Cardiac muscle cell (in vitro differentiated cells and primary cell): Measurements from ENCODE around the gene CTCFL. TPM values are rescaled to one million over a fixed set of nuclear protein-coding genes. Genes with fewer than 3 reads are reported as not detected.
"Not testable (repeated sequence)": the region's sequence is repeated elsewhere in the genome, so short reads cannot be mapped to it uniquely, and the experiment has no call there.

ENCODE experiments used
- DNase-seq, 2 donors: peaks; one replicate each; pipeline versions ENCODE4 v3.0.0 to v3.0.0-alpha.2; 2010 to 2017; ENCODE audit warnings: low read depth in 1 of 2, low spot score in 1 of 2
- H3K27ac ChIP-seq: fragments of 200-600 bp; sonication (generic); 2 replicates; pipeline ENCODE4 v1.5.1; 2016
- H3K27me3 ChIP-seq: fragments of 200-600 bp; sonication (generic); 2 replicates; pipeline ENCODE4 v1.6.0; 2016; ENCODE audit warnings: control low read depth
- H3K36me3 ChIP-seq: fragments of 200-600 bp; sonication (generic); 2 replicates; pipeline ENCODE4 v1.5.1; 2016; ENCODE audit warnings: control low read depth
- H3K4me1 ChIP-seq: fragments of 200-600 bp; sonication (generic); 2 replicates; pipeline ENCODE4 v1.8.1; 2017; ENCODE audit warnings: low read depth, mild to moderate bottlenecking, mixed run types
- H3K4me3 ChIP-seq: fragments of 200-600 bp; sonication (generic); 2 replicates; pipeline ENCODE4 v1.5.1; 2016; ENCODE audit warnings: mild to moderate bottlenecking
- H3K9me3 ChIP-seq: fragments of 200-600 bp; sonication (generic); 2 replicates; pipeline ENCODE4 v1.5.1; 2017; ENCODE audit warnings: low read depth, mild to moderate bottlenecking, control low read depth
- CTCF ChIP-seq: IDR thresholded peaks from 2 replicates; pipeline ENCODE4 v1.5.1; 2012; ENCODE audit warnings: low read depth, mild to moderate bottlenecking, low read length
- polyA plus RNA-seq: library from polyadenylated mRNA; unstranded; fragments of >200 nt; fragmentation: Nextera tagmentation; extraction: Ambion mirVana; gene quantifications from 2 replicates; pipeline ENCODE4 v1.2.1, GENCODE V29; 2016
- total RNA-seq: library from RNA; depleted of rRNA; stranded (reverse); fragments of >200 nt; gene quantifications from 2 replicates; pipeline ENCODE4 v1.2.3, GENCODE V29; 2016

Gene CTCFL
- total and polyA plus RNA-seq, 2 experiments from 2014 or later = 0.09 TPM; not detected in 1

- DNase-seq = no peak
- no peak overlapping the region for H3K4me3 ChIP-seq
- no peak overlapping the region for H3K27ac ChIP-seq
- no peak for TF ChIP-seq CTCF
- peaks cover 52% of the 10 kb centered on the region for H3K4me1 ChIP-seq
- H3K36me3 ChIP-seq = no peaks in the 10 kb centered on the region
- no peaks in the 10 kb centered on the region for H3K9me3 ChIP-seq
- H3K27me3 ChIP-seq = no peaks in the 10 kb centered on the region
These were observed 28.3 kb downstream of the CTCFL start for GRCh38 chr20:57496592-57496991.

- TF ChIP-seq CTCF = no peak
- Histone ChIP-seq H3K9me3 (no peaks in the 10 kb centered on the region), H3K4me3 (no peak overlapping the region), H3K36me3 (no peaks in the 10 kb centered on the region), H3K27ac (no peak overlapping the region), H3K4me1 (peaks cover 52% of the 10 kb centered on the region), H3K27me3 (no peaks in the 10 kb centered on the region)
- no peak for DNase-seq
These were observed 29.0 kb downstream of the CTCFL start for GRCh38 chr20:57495978-57496377.

DNA sequence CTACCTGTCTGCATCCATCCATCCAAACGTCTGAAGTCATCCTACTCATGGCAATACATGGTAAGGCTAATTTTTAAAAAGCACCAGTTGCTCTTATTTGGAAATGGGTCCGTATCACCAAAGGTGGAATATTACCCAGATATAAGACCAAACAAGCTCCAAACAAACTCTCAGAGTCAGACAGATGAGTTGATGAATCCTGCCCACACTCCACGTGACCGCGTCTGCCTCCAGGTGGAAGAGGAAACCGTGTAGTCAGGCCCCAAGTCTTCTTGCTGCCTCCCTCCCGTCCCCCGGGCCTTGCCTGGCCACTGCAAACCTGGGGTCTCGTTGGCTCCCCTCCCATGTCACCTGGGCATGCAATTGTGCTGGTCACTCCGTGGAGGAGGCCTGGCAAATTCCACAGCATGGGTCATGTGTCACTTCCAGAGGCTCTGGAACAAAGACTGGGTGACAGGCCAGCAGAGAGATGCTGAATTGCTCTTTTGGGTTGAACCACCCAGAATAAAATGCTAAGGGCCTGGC lies 31.8 kb downstream of the CTCFL start:
- H3K36me3 ChIP-seq = no peaks in the 10 kb centered on the region
- no peak for DNase-seq
- no peak for TF ChIP-seq CTCF
- no peaks in the 10 kb centered on the region for H3K27me3 ChIP-seq
- no peak overlapping the region for H3K4me3 ChIP-seq
- peaks cover 35% of the 10 kb centered on the region for H3K4me1 ChIP-seq
- no peaks in the 10 kb centered on the region for H3K9me3 ChIP-seq
- peak overlapping the region; percentile 93 for H3K27ac ChIP-seq

DNA sequence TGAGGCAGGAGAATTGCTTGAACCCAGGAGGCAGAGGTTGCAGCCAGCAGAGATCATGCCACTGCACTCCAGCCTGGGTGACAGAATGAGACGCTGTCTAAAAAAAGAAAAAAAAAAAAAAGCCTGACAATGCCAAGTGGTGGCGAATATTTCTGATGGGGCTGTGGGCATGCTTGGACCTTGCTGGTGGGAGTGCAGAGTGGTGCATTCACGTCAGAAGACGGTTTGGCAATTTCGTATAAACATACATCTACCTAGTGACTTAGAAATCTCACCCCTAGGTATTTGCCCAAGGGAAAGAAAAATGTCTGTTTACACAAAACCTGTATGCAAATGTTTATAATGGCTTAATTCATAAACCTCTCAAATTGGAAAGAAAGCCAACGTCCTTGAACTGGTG lies 33.6 kb downstream of the CTCFL start:
- H3K4me1 ChIP-seq = peaks cover 35% of the 10 kb centered on the region
- no peak overlapping the region for H3K27ac ChIP-seq
- no peak overlapping the region for H3K4me3 ChIP-seq
- H3K9me3 ChIP-seq = no peaks in the 10 kb centered on the region
- no peak for TF ChIP-seq CTCF
- H3K27me3 ChIP-seq = no peaks in the 10 kb centered on the region
- no peak for DNase-seq
- no peaks in the 10 kb centered on the region for H3K36me3 ChIP-seq

DNA sequence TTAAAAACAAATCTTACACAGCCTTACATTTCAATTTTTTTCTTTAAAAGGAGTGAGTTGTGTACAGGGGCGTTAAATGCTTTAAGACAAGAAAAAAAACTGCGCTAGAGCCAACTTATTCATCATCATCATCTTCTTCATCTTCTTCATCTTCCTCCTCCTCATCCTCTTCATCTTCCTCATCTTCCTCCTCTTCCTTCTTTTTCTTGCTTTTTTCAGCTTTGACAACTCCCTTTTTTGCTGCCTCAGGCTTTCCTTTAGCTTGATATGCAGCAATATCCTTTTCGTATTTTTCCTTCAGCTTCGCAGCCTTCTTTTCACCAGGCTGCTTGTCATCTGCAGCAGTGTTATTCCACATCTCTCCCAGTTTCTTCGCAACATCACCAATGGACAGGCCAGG lies 36.7 kb downstream of the CTCFL start:
- H3K4me1 ChIP-seq = peaks cover 17% of the 10 kb centered on the region
- DNase-seq, H3K9me3 ChIP-seq, H3K27ac ChIP-seq, H3K4me3 ChIP-seq, H3K27me3 ChIP-seq, H3K36me3 ChIP-seq: not testable (repeated sequence)

DNA sequence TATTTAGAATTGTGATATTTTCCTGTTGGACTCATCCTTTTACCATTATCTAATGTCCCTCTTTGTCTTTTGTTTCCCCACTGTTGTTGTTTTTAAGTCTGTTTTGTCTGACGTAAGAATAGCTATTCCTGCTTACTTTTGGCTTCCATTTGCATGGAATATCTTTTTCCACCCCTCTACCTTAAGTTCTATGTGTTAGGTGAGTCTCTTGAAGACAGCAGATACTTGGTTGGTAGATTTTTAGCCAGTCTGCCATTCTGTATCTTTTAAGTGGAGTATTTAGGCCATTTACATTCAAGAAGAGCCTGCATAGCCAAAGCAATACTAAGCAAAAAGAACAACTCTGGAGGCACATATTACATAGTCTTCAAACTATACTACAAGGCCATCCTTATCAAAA lies 39.2 kb downstream of the CTCFL start:
- no peaks in the 10 kb centered on the region for H3K9me3 ChIP-seq
- TF ChIP-seq CTCF = no peak
- no peak overlapping the region for H3K4me3 ChIP-seq
- no peaks in the 10 kb centered on the region for H3K27me3 ChIP-seq
- no peak overlapping the region for H3K27ac ChIP-seq
- DNase-seq = no peak
- no peaks in the 10 kb centered on the region for H3K36me3 ChIP-seq
- peaks cover 21% of the 10 kb centered on the region for H3K4me1 ChIP-seq
